GM12878 (cell line): ENCODE results near the gene GRM5. TPM values are rescaled to one million over a fixed set of nuclear protein-coding genes. Genes with fewer than 3 reads are reported as not detected.

Experiments
- CBX3 ChIP-seq: fragments of 200-600 bp; sonication (generic); IDR thresholded peaks from 2 replicates; pipeline ENCODE4 v1.6.1; 2016; ENCODE audit warnings: low read depth, borderline replicate concordance
- CEBPZ ChIP-seq: fragments of 150-350 bp; IDR thresholded peaks from 2 replicates; pipeline ENCODE4 v1.6.1; 2016; ENCODE audit warnings: low read depth, low read length
- SMAD1 ChIP-seq: fragments of 450-650 bp; IDR thresholded peaks from 2 replicates; pipeline ENCODE4 v1.6.1; 2018; ENCODE audit warnings: mild to moderate bottlenecking, low read depth; ENCODE audit not compliant: partially characterized antibody
- ZBTB11 ChIP-seq: fragments of 450-650 bp; formaldehyde crosslinking; IDR thresholded peaks from 2 replicates; pipeline ENCODE4 v1.5.0; 2022; ENCODE audit warnings: mild to moderate bottlenecking, missing genetic modification characterization
- ZSCAN29 ChIP-seq: fragments of 450-650 bp; IDR thresholded peaks from 2 replicates; pipeline ENCODE4 v1.6.1; 2017; ENCODE audit warnings: mild to moderate bottlenecking, moderate library complexity
- polyA plus RNA-seq, 11 experiments: library from polyadenylated mRNA; depleted of rRNA in 4 of 11; unstranded in 6 of 11; stranded (reverse) in 5 of 11; fragments of >200 nt; fragmentation: Nextera tagmentation in 4 of 11; fragmentation: Illumina TruSeq in 1 of 11; extraction: Ambion mirVana in 4 of 11; extraction: Trizol in 1 of 11; gene quantifications; 1 replicate in 1 of 11; 2 replicates in 10 of 11; pipeline versions ENCODE4 v1.2.1 to v1.2.3, GENCODE V29; 2011 to 2016; ENCODE audit warnings: inconsistent platforms in 2 of 11, missing spikeins in 2 of 11, low read depth in 1 of 11
- total RNA-seq, 4 experiments: library from RNA; depleted of rRNA in 3 of 4; stranded (reverse); fragments of >200 nt in 3 of 4; fragmentation: Illumina TruSeq in 1 of 4; extraction: Trizol in 1 of 4; gene quantifications; 2 replicates each; pipeline versions ENCODE4 v1.2.1 to v1.2.3, GENCODE V29; 2013 to 2021

Gene GRM5
- total and polyA plus RNA-seq, 10 of the 15 experiments (the other 5 are each of a cell fraction or from before 2014, with no cell fraction given) = not detected

- no peak for TF ChIP-seq CEBPZ
- TF ChIP-seq ZBTB11 (CRISPR knock-in tag) = no peak
- no peak for TF ChIP-seq CBX3
- no peak for TF ChIP-seq ZSCAN29
- no peak for TF ChIP-seq SMAD1
Measured at GRCh38 chr11:88507771-88508417, 557.9 kb downstream of the GRM5 start (continued).
